Cardiac muscle cell (in vitro differentiated cells and primary cell): Measurements from ENCODE around the gene OR1D5. TPM values are rescaled to one million over a fixed set of nuclear protein-coding genes. Genes with fewer than 3 reads are reported as not detected.

Experiments
- DNase-seq, 2 donors: peaks; one replicate each; pipeline versions ENCODE4 v3.0.0 to v3.0.0-alpha.2; 2010 to 2017; ENCODE audit warnings: low read depth in 1 of 2, low spot score in 1 of 2
- H3K27ac ChIP-seq: fragments of 200-600 bp; sonication (generic); 2 replicates; pipeline ENCODE4 v1.5.1; 2016
- H3K27me3 ChIP-seq: fragments of 200-600 bp; sonication (generic); 2 replicates; pipeline ENCODE4 v1.6.0; 2016; ENCODE audit warnings: control low read depth
- H3K36me3 ChIP-seq: fragments of 200-600 bp; sonication (generic); 2 replicates; pipeline ENCODE4 v1.5.1; 2016; ENCODE audit warnings: control low read depth
- H3K4me1 ChIP-seq: fragments of 200-600 bp; sonication (generic); 2 replicates; pipeline ENCODE4 v1.8.1; 2017; ENCODE audit warnings: low read depth, mild to moderate bottlenecking, mixed run types
- H3K4me3 ChIP-seq: fragments of 200-600 bp; sonication (generic); 2 replicates; pipeline ENCODE4 v1.5.1; 2016; ENCODE audit warnings: mild to moderate bottlenecking
- H3K9me3 ChIP-seq: fragments of 200-600 bp; sonication (generic); 2 replicates; pipeline ENCODE4 v1.5.1; 2017; ENCODE audit warnings: low read depth, mild to moderate bottlenecking, control low read depth
- polyA plus RNA-seq: library from polyadenylated mRNA; unstranded; fragments of >200 nt; fragmentation: Nextera tagmentation; extraction: Ambion mirVana; gene quantifications from 2 replicates; pipeline ENCODE4 v1.2.1, GENCODE V29; 2016
- total RNA-seq: library from RNA; depleted of rRNA; stranded (reverse); fragments of >200 nt; gene quantifications from 2 replicates; pipeline ENCODE4 v1.2.3, GENCODE V29; 2016
- TF ChIP-seq, protein P1 (sequence below): IDR thresholded peaks from 2 replicates; pipeline ENCODE4 v1.5.1; 2012; ENCODE audit warnings: low read depth, mild to moderate bottlenecking, low read length

Gene OR1D5
- total and polyA plus RNA-seq, 2 experiments from 2014 or later: not detected

DNA sequence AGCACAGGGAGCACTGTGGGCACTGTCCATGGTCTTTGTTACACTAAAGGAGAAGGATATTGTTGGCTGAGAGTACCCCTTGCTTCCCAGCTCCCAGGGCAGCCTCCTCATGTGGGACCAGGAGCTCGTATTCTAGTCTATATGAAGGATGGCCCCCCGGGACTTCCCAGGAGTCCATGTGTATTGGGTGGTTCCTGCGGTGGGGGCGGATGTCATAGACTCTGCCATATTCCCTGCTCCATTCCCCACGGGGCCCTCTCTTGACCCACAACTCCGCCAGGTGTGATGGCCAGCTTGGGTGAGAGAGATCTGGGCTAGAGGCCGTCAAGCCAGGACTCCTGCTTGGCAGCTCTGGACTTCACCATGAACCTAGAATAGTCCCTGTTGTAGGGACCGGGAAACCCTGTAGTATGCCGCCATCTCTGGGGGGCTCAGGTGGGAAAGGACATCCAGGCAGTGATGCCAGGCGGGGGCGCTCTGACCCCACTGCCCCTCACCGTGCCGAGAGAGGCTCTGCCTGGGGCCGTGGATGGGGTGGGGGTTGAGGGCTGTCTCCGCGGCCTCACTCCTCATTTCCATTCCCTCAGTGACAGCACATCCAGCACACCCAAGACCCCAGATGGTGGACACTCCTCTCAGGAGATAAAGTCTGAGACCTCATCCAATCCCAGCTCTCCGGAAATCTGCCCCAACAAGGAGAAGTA is 37.8 kb downstream of the OR1D5 start:
- no peak overlapping the region for H3K27ac ChIP-seq
- DNase-seq: no peak
- no peaks in the 10 kb centered on the region for H3K9me3 ChIP-seq
- H3K4me1 ChIP-seq: peaks cover 11% of the 10 kb centered on the region
- no peaks in the 10 kb centered on the region for H3K27me3 ChIP-seq
- TF ChIP-seq, protein P1, sequence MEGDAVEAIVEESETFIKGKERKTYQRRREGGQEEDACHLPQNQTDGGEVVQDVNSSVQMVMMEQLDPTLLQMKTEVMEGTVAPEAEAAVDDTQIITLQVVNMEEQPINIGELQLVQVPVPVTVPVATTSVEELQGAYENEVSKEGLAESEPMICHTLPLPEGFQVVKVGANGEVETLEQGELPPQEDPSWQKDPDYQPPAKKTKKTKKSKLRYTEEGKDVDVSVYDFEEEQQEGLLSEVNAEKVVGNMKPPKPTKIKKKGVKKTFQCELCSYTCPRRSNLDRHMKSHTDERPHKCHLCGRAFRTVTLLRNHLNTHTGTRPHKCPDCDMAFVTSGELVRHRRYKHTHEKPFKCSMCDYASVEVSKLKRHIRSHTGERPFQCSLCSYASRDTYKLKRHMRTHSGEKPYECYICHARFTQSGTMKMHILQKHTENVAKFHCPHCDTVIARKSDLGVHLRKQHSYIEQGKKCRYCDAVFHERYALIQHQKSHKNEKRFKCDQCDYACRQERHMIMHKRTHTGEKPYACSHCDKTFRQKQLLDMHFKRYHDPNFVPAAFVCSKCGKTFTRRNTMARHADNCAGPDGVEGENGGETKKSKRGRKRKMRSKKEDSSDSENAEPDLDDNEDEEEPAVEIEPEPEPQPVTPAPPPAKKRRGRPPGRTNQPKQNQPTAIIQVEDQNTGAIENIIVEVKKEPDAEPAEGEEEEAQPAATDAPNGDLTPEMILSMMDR: no peak
- no peaks in the 10 kb centered on the region for H3K36me3 ChIP-seq
- no peak overlapping the region for H3K4me3 ChIP-seq

DNA sequence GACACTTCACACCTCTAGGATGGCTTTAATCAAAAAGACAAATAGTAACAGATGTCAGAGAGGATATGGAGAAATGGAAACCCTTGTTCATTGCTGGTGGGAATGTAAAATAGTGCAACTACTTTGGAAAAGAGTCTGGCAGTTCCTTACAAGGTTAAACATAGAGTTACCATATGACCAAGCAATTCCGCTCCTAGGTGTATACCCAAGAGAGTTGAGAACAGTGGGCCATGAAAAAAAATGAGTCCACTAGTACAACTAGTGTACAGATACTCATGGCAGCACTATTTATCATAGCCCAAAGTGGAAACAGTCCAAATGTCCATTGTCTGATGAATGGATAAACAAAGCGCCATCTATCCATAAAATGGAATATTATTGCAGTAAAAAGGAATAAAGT is 39.1 kb downstream of the OR1D5 start:
- no peaks in the 10 kb centered on the region for H3K27me3 ChIP-seq
- no peak overlapping the region for H3K27ac ChIP-seq
- H3K9me3 ChIP-seq: no peaks in the 10 kb centered on the region
- no peak overlapping the region for H3K4me3 ChIP-seq
- no peaks in the 10 kb centered on the region for H3K36me3 ChIP-seq
- TF ChIP-seq, protein P1: no peak
- H3K4me1 ChIP-seq: peaks cover 11% of the 10 kb centered on the region
- no peak for DNase-seq

DNA sequence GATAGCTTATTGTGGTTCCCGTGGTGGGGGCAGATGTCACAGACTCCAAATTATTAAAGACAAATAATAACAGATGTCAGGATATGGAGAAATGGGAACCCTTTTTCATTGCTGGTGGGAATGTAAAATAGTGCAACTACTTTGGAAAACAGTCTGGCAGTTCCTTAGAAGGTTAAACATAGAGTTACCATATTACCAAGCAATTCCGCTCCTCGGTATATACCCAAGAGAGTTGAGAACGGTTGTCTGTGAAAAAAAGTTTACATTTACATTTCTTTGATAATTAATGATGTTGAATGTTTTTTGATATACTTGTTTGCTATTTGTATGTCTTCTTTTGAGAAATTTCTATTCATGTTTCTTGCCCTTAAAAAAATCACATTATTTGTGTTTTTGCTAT is 41.2 kb downstream of the OR1D5 start:
- Histone ChIP-seq H3K27ac (no peak overlapping the region), H3K4me1 (peaks cover 3% of the 10 kb centered on the region), H3K4me3 (no peak overlapping the region), H3K27me3 (no peaks in the 10 kb centered on the region), H3K9me3 (no peaks in the 10 kb centered on the region), H3K36me3 (no peaks in the 10 kb centered on the region)
- DNase-seq: no peak
- TF ChIP-seq, protein P1: no peak

DNA sequence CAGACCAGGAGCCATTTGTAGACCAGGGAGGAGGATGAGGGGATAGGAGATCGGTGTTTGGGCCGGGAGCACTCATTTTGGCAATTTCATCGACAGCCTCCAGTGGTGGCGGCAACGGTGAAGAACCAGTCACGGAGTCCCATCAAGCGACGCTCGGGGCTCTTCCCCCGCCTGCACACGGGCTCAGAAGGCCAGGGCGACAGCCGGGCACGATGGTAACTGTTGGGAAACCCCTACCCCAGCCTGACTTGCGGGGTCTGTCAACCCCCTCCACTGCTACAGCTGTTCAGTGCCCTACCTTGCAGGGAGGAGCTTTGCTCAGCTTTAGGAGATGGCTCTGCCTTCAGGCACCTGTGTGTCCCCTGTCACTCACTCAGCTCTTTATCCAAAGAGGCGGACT is 43.0 kb downstream of the OR1D5 start:
- Histone ChIP-seq H3K9me3 (no peaks in the 10 kb centered on the region), H3K4me1 (no peaks in the 10 kb centered on the region), H3K36me3 (no peaks in the 10 kb centered on the region), H3K27ac (no peak overlapping the region), H3K27me3 (no peaks in the 10 kb centered on the region), H3K4me3 (no peak overlapping the region)
- no peak for DNase-seq
- TF ChIP-seq, protein P1: no peak

DNA sequence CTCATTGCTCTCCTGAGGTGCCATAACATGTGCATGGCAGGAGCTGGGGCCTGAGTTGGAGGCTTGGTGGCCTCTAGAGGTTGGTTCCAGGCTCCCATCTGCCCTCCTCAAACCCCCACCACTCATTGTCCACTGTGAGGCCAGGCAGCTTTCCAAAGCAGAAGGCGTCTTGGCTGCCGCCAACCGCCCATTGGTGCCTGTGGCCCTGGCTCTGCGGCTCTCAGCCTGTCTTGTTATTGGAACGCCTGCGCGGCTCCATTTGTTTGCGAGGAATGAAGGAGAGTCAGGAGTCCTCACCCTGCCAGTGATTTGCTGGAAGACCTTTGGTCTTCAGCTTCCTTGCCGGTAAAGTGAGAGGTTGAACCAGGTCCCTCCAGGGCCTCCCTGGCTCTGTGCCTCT is 43.6 kb downstream of the OR1D5 start:
- Histone ChIP-seq H3K9me3 (no peaks in the 10 kb centered on the region), H3K4me3 (no peak overlapping the region), H3K27ac (no peak overlapping the region), H3K36me3 (no peaks in the 10 kb centered on the region), H3K4me1 (no peaks in the 10 kb centered on the region), H3K27me3 (no peaks in the 10 kb centered on the region)
- TF ChIP-seq, protein P1: no peak
- DNase-seq: no peak
